Esophagus muscularis mucosa (tissue), 4 donors: ENCODE data around the gene CNPY3.

ENCODE experiments used
- EP300 ChIP-seq: sonication (generic); formaldehyde crosslinking; IDR thresholded peaks from one replicate; pipeline ENCODE4 v1.6.1; 2017; ENCODE audit warnings: antibody characterized with exemption
- POLR2A ChIP-seq: fragments of 450-650 bp; IDR thresholded peaks from one replicate; pipeline ENCODE4 v1.6.1; 2017; ENCODE audit warnings: antibody characterized with exemption, moderate library complexity, mild to moderate bottlenecking, low read depth
- TF ChIP-seq, protein P1 (sequence below), 3 experiments: fragments of 200-600 bp in 2 of 3; fragments of 450-650 bp in 1 of 3; sonication (generic) in 2 of 3; IDR thresholded peaks; one replicate each; pipeline ENCODE4 v1.5.1; 2017 to 2019; ENCODE audit warnings: antibody characterized with exemption in 3 of 3, mild to moderate bottlenecking in 2 of 3, moderate library complexity in 1 of 3

DNA sequence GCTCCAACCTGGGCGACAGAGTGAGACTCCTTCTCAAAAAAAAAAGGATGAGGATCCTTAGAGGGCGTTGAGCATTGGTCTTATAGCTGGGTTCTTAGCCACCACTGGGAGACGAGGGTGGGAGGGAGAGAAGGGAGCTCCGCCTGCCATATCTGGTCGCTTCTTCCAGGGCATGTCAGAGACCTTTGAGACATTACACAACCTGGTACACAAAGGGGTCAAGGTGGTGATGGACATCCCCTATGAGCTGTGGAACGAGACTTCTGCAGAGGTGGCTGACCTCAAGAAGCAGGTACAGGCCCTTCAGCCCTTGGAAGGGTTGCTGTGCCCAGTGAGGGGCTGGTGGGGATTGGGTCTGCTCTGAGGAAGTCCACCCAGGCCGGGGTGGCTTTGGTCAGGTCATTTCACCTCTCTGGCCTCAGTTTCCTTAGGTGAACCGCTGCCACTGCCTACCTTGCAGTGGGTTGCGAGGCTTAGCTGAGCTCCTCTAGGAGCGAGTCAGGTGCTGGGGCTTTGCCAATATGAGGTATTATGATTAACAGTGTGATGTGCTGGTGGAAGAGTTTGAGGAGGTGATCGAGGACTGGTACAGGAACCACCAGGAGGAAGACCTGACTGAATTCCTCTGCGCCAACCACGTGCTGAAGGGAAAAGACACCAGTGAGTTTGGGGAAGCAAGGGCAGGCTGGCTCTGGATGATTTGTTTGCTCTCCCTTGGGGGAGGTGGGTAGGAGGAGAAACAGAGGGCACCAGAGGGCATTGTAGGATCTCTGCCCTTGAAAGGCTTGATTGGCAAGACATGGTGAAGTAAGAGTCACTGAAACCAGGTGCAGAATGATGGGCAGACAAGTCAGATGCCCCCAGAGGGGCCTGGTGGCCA, 8.5 kb downstream of the CNPY3 start:
- TF ChIP-seq, protein P1, sequence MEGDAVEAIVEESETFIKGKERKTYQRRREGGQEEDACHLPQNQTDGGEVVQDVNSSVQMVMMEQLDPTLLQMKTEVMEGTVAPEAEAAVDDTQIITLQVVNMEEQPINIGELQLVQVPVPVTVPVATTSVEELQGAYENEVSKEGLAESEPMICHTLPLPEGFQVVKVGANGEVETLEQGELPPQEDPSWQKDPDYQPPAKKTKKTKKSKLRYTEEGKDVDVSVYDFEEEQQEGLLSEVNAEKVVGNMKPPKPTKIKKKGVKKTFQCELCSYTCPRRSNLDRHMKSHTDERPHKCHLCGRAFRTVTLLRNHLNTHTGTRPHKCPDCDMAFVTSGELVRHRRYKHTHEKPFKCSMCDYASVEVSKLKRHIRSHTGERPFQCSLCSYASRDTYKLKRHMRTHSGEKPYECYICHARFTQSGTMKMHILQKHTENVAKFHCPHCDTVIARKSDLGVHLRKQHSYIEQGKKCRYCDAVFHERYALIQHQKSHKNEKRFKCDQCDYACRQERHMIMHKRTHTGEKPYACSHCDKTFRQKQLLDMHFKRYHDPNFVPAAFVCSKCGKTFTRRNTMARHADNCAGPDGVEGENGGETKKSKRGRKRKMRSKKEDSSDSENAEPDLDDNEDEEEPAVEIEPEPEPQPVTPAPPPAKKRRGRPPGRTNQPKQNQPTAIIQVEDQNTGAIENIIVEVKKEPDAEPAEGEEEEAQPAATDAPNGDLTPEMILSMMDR (IDR thresholded peaks at IDR 0.05), result no peak
- TF ChIP-seq POLR2A (no peak), EP300 (no peak)
